GM12801 (cell line): ENCODE results near the gene DLG2.

ENCODE experiments used
- CTCF ChIP-seq: IDR thresholded peaks from one replicate; pipeline ENCODE4 v1.5.1; 2011; ENCODE audit warnings: control low read depth; ENCODE audit not compliant: insufficient read length; ENCODE audit errors: extremely low read depth

DLG2 gene

GRCh38 chr11:85076535-85077330 is 550.4 kb downstream of the DLG2 start:
- no peak for TF ChIP-seq CTCF

- TF ChIP-seq CTCF: no peak
Measured at GRCh38 chr11:85062659-85063058, 564.5 kb downstream of the DLG2 start.

- no peak for TF ChIP-seq CTCF
Measured at GRCh38 chr11:85052636-85053035, 574.5 kb downstream of the DLG2 start.

- TF ChIP-seq CTCF: no peak
Measured at GRCh38 chr11:85048801-85049200, 578.3 kb downstream of the DLG2 start.

- TF ChIP-seq CTCF: no peak
Measured at GRCh38 chr11:85045716-85046115, 581.4 kb downstream of the DLG2 start.

- TF ChIP-seq CTCF: no peak
Measured at GRCh38 chr11:85044911-85045310, 582.2 kb downstream of the DLG2 start.

GRCh38 chr11:85042361-85042760 is 584.8 kb downstream of the DLG2 start:
- TF ChIP-seq CTCF: no peak

GRCh38 chr11:85040166-85040565 is 587.0 kb downstream of the DLG2 start:
- no peak for TF ChIP-seq CTCF
